GM21367 (cell line): Measurements from ENCODE around the gene GPS1.
A peak's percentile ranks its signal among the peaks of the same experiment; 100 is the strongest.

Experiments
- ATAC-seq: cut with Tn5 transposase; IDR thresholded peaks from one replicate; pipeline ENCODE4 v1.9.1; 2021; ENCODE audit not compliant: unreplicated experiment

Gene GPS1

DNA sequence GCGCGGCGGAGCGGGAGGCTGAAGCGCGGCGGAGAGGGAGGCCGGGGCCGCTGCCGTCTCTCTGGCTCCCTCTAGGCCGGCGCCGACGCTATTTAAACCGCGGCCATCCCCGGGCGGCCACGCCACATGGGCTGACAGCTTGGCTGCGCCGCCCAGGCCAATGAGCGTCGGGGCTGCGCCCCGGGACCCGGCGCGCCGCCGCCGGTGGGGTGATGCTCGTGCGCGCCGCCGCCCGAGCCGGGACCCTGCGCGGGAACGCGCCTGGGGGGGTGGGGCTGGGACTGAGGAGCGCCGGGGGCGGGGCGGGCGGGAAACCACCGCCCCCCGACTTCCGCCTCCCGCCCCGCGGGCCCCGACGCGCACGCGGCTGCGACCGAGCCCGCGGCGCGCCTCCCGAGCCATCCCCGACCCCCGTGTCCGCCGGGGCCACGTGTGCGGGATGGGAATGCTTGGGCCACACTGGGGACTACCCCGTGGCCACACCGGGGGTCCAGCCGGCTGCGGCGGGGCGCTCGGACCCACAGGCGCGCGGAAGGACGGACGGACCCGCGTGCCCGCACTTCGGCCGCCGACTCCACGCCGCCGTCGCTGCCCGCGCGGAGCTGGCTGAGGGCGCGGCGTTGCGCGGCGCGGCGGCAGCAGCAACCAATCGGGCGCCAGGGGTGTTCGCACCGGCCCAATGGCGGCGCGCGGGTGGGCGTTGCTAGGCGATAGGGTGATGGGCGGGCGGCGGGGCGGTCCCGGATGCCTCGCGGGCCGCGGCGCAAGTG is 46.7 kb downstream of the GPS1 start, which contains the start of gene FASN:
Gene FASN, minus strand, starts transcription at position 68 of the 770 bp plus-strand sequence. CDS start 1,791 bp downstream, outside the sequence.
- ATAC-seq: peak; percentile 51

GRCh38 chr17:82098939-82099763 is 47.5 kb downstream of the GPS1 start:
- peak; percentile 5 for ATAC-seq

DNA sequence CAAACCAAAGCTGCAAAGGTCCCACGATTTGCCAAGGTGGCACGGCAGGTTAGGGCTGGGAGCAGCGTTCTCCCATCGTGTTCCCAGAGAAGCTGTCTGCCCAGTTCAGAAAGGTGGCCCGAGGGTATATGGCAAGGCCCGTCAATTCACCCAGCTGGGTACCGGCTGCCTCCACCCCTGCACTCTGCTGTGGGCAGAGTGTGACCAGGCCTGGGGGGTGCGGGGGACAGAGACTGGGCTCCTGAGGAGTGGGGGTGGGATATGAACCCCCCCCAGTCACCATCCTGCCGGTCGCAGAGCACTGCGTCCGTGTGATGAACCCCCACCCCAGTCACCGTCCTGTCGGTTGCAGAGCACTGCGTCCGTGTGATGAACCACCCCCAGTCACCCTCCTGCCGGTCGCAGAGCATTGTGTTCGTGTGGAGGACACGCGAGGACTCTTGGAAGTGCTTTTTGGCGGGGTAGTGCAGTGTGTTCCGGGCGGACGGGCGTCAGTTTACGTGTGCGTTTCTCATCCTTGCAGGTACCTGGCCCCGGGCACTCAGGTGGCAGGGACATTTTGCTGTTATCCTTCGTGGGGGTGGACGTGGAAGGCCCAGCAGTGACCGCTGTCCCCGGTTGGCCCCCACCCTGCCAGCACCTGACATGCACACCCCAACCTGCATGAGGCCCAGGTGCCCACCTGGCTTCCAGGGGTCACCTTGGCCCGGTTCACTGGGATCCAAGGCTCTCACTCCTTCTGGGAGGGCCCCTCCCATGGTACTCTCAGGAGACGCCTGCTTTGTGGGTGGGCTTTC is 49.0 kb downstream of the GPS1 start:
- ATAC-seq: no peak

GRCh38 chr17:82101301-82101715 is 49.6 kb downstream of the GPS1 start:
- no peak for ATAC-seq

DNA sequence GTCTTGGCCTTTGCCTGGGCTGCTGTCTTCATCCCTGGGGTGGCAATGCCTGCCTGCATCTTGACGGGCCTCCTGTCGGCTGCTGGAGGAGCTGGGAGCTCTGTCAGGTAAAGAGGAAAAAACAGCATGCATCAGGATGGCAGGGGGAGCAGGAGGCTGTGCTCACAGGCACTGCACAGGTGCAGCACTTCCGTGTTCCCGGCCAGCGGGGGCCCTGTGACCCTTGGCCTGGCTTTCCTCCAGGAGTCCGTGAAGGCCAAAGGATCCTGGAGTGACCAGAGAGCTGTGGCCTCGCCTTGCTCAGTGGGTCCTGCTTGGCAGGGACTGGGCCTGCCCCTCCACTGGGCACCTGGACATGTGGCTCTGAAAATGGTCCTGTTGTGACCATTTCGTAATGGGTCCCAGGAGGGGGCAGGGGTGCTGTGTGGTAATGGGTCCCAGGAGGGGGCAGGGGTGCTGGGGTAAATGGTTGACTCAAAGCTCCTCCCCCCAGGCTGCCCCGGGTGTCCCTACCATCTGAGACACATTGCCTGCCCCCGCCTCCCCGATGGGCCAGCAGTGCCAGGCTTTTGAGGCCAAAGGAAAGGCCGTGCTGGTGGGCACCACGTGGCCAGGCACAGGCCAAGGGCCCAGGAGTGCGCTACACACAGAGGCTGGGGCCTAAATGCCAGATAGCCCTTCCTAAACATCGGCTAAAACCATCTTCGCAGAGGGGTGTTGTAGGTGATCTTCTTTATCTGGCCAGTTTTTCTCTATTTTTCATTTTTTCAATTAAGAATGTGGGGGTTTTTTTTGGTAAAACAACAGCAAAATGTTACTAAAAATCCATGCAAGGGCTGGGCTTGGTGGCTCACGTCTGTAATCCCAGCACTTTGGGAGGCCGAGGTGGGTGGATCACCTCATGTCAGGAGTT is 50.3 kb downstream of the GPS1 start:
- no peak for ATAC-seq

DNA sequence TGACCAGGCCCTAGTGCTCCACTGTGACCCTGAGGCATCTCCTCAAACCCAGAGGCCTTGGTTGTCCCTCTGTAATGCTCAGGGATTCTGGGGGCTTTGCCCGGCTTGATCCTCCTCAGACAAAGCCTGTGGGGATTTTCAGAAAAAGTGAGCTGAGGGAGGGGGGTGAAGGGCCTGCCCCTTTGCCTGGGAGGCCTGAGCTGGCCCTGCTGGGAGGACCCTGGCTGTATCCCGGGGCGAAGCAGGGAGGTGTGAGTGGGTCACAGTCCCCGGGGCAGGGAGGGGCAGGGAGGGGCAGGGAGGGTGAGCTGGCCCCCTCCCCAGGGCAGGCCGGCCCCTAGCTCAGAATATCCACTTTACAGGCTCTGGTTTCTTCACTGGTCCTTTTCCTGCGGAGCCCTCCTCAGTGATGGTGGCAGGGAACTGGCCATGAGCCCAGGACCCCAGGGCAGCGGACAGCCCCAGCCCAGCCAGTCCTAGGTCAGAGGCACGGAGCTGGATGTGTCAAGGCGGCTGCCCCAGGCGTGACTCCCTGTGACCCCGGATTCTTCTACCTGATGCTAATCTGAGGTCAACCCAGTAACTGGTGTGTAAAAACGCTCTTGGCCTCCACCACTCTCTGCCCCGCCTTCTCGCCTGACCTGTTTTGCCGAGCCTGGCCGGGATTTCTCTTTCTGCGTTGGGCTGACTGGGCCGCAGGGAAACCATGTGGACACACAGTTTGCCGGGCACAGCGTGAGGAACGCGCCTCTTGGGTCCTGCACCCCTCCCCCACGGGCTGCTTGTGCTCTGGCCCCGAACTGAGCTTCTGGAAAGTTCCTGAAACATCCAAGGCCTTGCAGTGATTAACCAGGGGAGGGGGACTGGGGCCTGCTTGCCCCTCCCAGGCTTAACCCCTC is 52.1 kb downstream of the GPS1 start:
- no peak for ATAC-seq

DNA sequence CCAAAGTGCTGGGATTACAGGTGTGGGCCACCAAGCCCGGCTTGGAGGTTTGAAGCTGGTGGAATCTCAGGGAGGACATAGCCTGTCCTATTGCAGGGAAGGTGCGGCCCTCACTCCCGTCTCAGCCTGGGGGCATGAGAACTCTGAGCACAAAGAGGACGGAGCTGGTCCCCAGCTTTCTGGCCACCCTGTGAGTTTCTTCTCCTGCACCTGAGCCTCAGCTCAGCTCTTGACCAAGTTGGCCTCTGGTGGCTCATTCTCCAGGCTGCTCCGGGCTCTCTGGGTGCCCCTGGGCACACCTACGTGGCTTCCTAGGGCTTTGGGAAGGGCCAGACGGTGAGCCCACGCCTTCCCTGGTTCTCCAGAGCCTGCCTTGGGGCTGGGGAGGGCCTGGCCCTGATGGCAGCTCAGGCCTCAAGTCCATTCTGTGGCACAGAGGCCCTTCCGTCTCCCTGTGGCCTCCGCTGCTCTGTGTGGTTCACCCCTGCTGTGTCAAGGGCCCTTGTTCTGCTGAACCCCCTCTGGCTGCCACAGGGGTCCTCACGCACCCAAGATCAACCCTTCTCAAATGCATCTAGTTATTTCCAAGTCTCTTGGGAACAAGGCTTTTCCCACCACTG is 53.2 kb downstream of the GPS1 start:
- ATAC-seq: no peak

DNA sequence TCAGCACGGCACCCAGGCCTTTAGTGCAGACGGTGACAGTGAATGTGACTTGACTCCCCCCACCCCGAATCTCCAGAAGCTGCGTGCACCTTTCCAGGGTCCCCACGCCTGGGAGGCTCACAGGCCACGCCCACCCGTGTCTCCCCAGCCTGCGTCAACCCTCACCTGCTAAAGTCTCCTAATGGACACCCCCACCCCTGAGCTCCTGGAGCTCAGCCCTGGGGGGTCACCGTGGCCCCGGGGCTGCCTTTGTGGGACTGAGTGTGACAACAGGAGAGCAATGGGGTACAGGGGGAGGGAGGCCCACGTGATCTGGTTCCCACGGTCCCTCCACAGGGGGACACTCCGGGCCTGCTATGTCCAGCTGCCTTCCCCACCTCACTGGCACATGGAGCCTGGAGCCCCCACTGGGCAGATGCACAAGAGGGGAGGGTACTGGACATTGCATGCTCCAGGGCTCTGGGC is 53.8 kb downstream of the GPS1 start:
- no peak for ATAC-seq

DNA sequence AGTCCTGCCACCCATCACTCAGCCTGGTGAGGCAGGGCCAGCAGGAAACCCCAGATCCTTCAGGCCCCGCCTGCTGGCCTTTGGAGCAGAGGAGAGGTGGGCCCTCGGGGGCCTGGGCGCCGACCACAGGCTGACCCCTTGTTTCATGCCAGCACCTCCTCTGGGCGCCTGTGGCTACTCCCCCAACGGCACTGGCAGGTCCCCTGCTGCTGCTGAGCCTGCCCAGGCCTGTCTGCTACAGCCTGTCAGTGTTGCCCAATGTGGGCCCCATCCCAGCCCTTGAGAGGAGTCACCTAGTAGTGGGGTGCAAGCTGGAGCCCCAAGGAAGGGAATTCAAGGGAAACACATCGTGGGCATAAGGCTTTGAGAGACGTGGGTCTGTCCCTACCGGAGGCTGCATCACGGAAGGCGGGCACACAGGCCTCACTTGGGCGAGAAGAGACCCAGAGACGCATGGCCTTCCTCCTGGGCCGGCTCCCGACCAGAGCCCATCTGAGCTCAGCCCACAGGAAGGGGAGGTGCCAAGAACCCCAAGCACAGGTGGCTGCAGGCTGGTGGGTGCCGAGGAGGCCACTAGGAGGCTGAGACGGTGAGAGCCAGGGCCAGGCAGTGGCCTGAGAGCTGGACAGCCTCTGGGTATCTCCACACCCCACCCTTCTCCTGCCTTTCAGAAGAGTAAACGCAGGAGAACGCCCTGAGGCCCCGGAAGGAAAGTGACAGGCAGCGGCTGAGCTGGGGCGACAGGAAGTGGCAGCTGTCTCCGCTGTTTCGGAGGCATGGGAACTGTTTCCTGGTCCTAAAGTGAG is 54.4 kb downstream of the GPS1 start:
- peak; percentile 57 for ATAC-seq

GRCh38 chr17:82106688-82107305 is 55.1 kb downstream of the GPS1 start:
- ATAC-seq: no peak
